Right atrium auricular region (tissue), 2 donors: ENCODE measurements around the gene DCX. TPM values are rescaled to one million over a fixed set of nuclear protein-coding genes. Genes with fewer than 3 reads are reported as not detected.

Experiments used
- DNase-seq: peaks from one replicate; pipeline ENCODE4 v3.0.0-alpha.2; 2019; ENCODE audit warnings: low spot score
- H3K27ac ChIP-seq, 2 donors: fragments of 200-600 bp; sonication (generic); 1 replicate in 1 of 2; 2 replicates in 1 of 2; pipeline ENCODE4 v1.5.1; 2016 to 2019
- H3K27me3 ChIP-seq, 2 donors: fragments of 200-600 bp; sonication (generic); one replicate each; pipeline versions ENCODE4 v1.5.1 to v1.6.0; 2017 to 2019
- H3K36me3 ChIP-seq: fragments of 200-600 bp; sonication (generic); one replicate; pipeline ENCODE4 v1.5.1; 2016
- H3K4me1 ChIP-seq, 2 donors: fragments of 200-600 bp; sonication (generic); one replicate each; pipeline versions ENCODE4 v1.5.1 to v1.6.0; 2017 to 2019
- H3K4me3 ChIP-seq, 2 donors: fragments of 200-600 bp; sonication (generic); 1 replicate in 1 of 2; 2 replicates in 1 of 2; pipeline ENCODE4 v1.5.1; 2017 to 2019; ENCODE audit warnings: mild to moderate bottlenecking in 1 of 2, moderate library complexity in 1 of 2
- H3K9me3 ChIP-seq, 2 donors: fragments of 200-600 bp; sonication (generic); one replicate each; pipeline ENCODE4 v1.5.1; 2019
- CTCF ChIP-seq, 2 donors: fragments of 200-600 bp; sonication (generic); IDR thresholded peaks; one replicate each; pipeline ENCODE4 v1.5.1; 2019; ENCODE audit warnings: antibody characterized with exemption in 2 of 2
- total RNA-seq, 2 donors: library from RNA; depleted of rRNA; stranded (reverse); fragments of >200 nt; gene quantifications; one replicate each; pipeline ENCODE4 v1.1.0, GENCODE V29; 2016

DCX gene
- total RNA-seq, 2 donors from 2014 or later, result not detected

DNA sequence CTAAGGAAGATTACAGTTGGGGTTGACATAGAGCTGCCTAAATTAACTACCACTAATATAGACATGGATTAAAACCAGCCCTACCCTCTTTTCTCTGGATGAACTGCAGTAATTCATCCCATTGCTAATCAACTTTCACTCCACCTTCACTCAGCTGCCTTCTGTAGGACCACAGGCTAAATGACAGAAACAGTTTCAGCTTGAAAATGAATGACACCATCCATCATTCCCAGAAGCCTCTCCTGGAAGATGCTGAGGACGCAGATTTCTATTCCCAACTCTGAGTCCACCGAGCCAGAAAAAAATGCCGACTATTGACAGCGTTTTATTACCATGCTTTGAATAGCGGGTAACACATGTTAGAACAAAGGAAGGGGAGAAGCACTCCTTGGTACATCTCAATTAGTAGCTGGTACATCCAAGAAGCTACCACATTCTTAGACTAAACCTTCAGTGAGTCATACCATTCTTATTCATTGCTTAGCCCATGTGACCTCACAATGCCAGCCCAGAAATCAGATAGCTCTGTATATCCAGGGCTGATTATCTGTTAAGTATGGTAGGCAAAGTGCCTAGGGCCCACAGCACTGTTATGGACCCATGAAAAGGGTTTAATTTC, 25.3 kb downstream of the DCX start:
- Histone ChIP-seq H3K27me3 (no peaks in the 10 kb centered on the region), H3K36me3 (no peaks in the 10 kb centered on the region), H3K4me3 (no peak overlapping the region), H3K4me1 (no peaks in the 10 kb centered on the region), H3K9me3 (no peaks in the 10 kb centered on the region), H3K27ac (no peak overlapping the region)
- no peak for DNase-seq
- TF ChIP-seq CTCF (IDR thresholded peaks at IDR 0.05), result no peak

GRCh38 chrX:111386077-111386476, 25.9 kb downstream of the DCX start:
- no peak for DNase-seq
- H3K27me3 ChIP-seq, result no peaks in the 10 kb centered on the region
- no peaks in the 10 kb centered on the region for H3K36me3 ChIP-seq
- no peaks in the 10 kb centered on the region for H3K9me3 ChIP-seq
- no peaks in the 10 kb centered on the region for H3K4me1 ChIP-seq
- no peak overlapping the region for H3K4me3 ChIP-seq
- no peak for TF ChIP-seq CTCF (IDR thresholded peaks at IDR 0.05)
- H3K27ac ChIP-seq, result no peak overlapping the region

DNA sequence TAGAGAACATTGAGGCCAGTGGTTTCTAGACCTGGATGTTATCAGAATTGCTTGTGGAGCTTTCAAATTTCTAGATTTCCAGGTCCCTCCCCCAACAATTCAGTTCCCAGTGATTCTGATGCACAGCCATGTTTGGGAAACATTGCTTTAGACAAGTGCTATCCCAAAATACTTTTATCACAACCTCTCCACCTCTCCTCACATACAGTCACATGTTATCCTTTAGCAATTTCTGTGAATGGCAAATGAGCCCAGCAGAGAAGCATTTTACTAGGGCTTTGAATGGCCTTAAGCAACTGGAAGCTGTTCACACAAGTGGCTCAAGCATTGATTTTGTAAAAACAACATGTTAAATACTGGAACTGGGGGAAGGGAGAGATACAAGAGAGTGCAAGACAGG, 29.7 kb downstream of the DCX start:
- TF ChIP-seq CTCF (IDR thresholded peaks at IDR 0.05), result no peak
- H3K36me3 ChIP-seq, result no peaks in the 10 kb centered on the region
- no peaks in the 10 kb centered on the region for H3K4me1 ChIP-seq
- no peak for DNase-seq
- H3K27ac ChIP-seq, result no peak overlapping the region
- no peaks in the 10 kb centered on the region for H3K27me3 ChIP-seq
- H3K4me3 ChIP-seq, result no peak overlapping the region
- no peaks in the 10 kb centered on the region for H3K9me3 ChIP-seq

GRCh38 chrX:111376897-111377578, 35.0 kb downstream of the DCX start:
- no peak overlapping the region for H3K4me3 ChIP-seq
- H3K9me3 ChIP-seq, result no peaks in the 10 kb centered on the region
- H3K4me1 ChIP-seq, result no peaks in the 10 kb centered on the region
- H3K27ac ChIP-seq, result no peak overlapping the region
- DNase-seq, result no peak
- TF ChIP-seq CTCF (IDR thresholded peaks at IDR 0.05), result no peak
- H3K27me3 ChIP-seq, result no peaks in the 10 kb centered on the region
- H3K36me3 ChIP-seq, result no peaks in the 10 kb centered on the region

GRCh38 chrX:111376486-111376885, 35.5 kb downstream of the DCX start:
- DNase-seq, result no peak
- H3K9me3 ChIP-seq, result no peaks in the 10 kb centered on the region
- no peak overlapping the region for H3K4me3 ChIP-seq
- H3K36me3 ChIP-seq, result no peaks in the 10 kb centered on the region
- H3K27me3 ChIP-seq, result no peaks in the 10 kb centered on the region
- H3K27ac ChIP-seq, result no peak overlapping the region
- no peak for TF ChIP-seq CTCF (IDR thresholded peaks at IDR 0.05)
- no peaks in the 10 kb centered on the region for H3K4me1 ChIP-seq

DNA sequence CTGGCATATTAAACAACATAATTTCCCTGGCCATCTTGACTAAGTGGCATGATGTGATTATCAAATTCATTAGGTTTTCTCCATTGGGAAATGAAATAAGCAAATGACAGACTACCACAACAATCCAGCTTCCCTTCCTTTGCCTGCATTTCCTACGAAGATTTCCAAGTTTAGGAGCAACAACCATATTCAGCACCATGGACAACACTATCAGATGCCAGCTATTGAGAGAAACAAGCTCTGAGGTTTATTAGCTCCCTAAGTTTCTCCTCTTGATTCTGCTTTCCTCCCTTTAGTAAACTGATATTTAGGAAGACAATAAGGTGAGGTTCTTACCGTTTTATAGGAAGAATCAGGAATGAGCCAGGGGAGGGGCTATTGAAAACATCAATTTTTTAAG, 36.2 kb downstream of the DCX start:
- no peaks in the 10 kb centered on the region for H3K36me3 ChIP-seq

More for the DNA sequence above, 36.2 kb downstream of the DCX start:
- TF ChIP-seq CTCF (IDR thresholded peaks at IDR 0.05), result no peak
- Histone ChIP-seq H3K27me3 (no peaks in the 10 kb centered on the region), H3K4me3 (no peak overlapping the region), H3K9me3 (no peaks in the 10 kb centered on the region), H3K4me1 (no peaks in the 10 kb centered on the region), H3K27ac (no peak overlapping the region)
- DNase-seq, result no peak
